Dermis blood vessel endothelial cell (primary cell): ENCODE results near the gene IDS. TPM values are rescaled to one million over a fixed set of nuclear protein-coding genes. Genes with fewer than 3 reads are reported as not detected.
"Not testable (repeated sequence)": the region's sequence is repeated elsewhere in the genome, so short reads cannot be mapped to it uniquely, and the experiment has no call there.

Experiments used
- DNase-seq: peaks from one replicate; pipeline ENCODE4 v3.0.0; 2010
- total RNA-seq: library from RNA; depleted of rRNA; stranded (reverse); fragments of >200 nt; gene quantifications from 2 replicates; pipeline ENCODE4 v1.2.3, GENCODE V29; 2014

Gene IDS
- total RNA-seq, 1 donor from 2014 or later, result 26.4 TPM

- not testable (repeated sequence) for DNase-seq
These were observed 21.4 kb upstream of the IDS start for GRCh38 chrX:149526318-149527033.

- not testable (repeated sequence) for DNase-seq
These were observed 20.8 kb upstream of the IDS start for GRCh38 chrX:149525903-149526302.

GRCh38 chrX:149525389-149525788 lies 20.3 kb upstream of the IDS start:
- DNase-seq, result peak; percentile 63

GRCh38 chrX:149522916-149523315 lies 17.8 kb upstream of the IDS start:
- DNase-seq, result no peak

GRCh38 chrX:149521438-149521837 lies 16.3 kb upstream of the IDS start:
- DNase-seq, result no peak

GRCh38 chrX:149520636-149521277 lies 15.7 kb upstream of the IDS start:
- not testable (repeated sequence) for DNase-seq

GRCh38 chrX:149518236-149518635 lies 13.1 kb upstream of the IDS start:
- DNase-seq, result peak; percentile 62

GRCh38 chrX:149517308-149517707 lies 12.2 kb upstream of the IDS start:
- DNase-seq, result no peak

- no peak for DNase-seq
These were observed 11.5 kb upstream of the IDS start for GRCh38 chrX:149516604-149517003.

- DNase-seq, result no peak
These were observed 11.0 kb upstream of the IDS start for GRCh38 chrX:149515954-149516602.

GRCh38 chrX:149513825-149514428 lies 8.8 kb upstream of the IDS start:
- DNase-seq, result peak; percentile 36

- DNase-seq, result peak; percentile 74
These were observed 7.2 kb upstream of the IDS start for GRCh38 chrX:149512225-149512885.

GRCh38 chrX:149511081-149511480 lies 6.0 kb upstream of the IDS start:
- no peak for DNase-seq

GRCh38 chrX:149510386-149510785 lies 5.3 kb upstream of the IDS start:
- peak; percentile 25 for DNase-seq

GRCh38 chrX:149508467-149508866 lies 3.4 kb upstream of the IDS start:
- DNase-seq, result no peak

GRCh38 chrX:149506349-149506748 lies 1.2 kb upstream of the IDS start:
- no peak for DNase-seq

GRCh38 chrX:149505671-149506070 lies 565 bp upstream of the IDS start:
- DNase-seq, result no peak

GRCh38 chrX:149504226-149504914 lies 736 bp downstream of the IDS start:
- peak; percentile 28 for DNase-seq

GRCh38 chrX:149503446-149503845 lies 1.7 kb downstream of the IDS start:
- DNase-seq, result peak; percentile 73

- not testable (repeated sequence) for DNase-seq
These were observed 2.2 kb downstream of the IDS start for GRCh38 chrX:149502923-149503322.

- DNase-seq, result no peak
These were observed 5.3 kb downstream of the IDS start for GRCh38 chrX:149499766-149500165.

GRCh38 chrX:149498767-149499166 lies 6.3 kb downstream of the IDS start:
- DNase-seq, result no peak
